COLO668 (cell line): ENCODE measurements around the gene SNX32.

Experiments
- DNase-seq: peaks from one replicate; lab custom pipeline; 2025; ENCODE audit not compliant: unreplicated experiment; lab: John Stamatoyannopoulos, UW

SNX32 gene

DNA sequence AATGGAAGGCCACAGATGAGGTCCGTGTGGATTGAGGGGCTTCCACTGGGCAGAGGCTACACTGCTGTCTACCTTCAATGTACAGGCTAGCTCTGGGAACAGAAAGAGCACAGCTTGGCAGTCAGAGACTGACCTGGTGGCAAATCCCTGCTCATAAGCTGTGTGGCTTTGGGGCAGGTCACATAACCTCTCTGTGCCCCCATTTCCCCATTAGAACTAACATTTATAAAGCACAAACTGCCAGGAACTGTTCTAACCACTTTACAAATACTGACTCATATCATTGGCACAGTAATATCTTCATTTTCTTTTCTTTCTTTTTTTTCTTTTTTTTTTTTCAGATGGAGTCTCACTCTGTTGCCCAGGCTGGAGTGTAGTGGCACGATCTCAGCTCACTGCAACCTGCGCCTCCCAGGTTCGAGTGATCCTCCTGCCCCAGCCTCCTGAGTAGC lies 63.3 kb downstream of the SNX32 start:
- DNase-seq: no peak

DNA sequence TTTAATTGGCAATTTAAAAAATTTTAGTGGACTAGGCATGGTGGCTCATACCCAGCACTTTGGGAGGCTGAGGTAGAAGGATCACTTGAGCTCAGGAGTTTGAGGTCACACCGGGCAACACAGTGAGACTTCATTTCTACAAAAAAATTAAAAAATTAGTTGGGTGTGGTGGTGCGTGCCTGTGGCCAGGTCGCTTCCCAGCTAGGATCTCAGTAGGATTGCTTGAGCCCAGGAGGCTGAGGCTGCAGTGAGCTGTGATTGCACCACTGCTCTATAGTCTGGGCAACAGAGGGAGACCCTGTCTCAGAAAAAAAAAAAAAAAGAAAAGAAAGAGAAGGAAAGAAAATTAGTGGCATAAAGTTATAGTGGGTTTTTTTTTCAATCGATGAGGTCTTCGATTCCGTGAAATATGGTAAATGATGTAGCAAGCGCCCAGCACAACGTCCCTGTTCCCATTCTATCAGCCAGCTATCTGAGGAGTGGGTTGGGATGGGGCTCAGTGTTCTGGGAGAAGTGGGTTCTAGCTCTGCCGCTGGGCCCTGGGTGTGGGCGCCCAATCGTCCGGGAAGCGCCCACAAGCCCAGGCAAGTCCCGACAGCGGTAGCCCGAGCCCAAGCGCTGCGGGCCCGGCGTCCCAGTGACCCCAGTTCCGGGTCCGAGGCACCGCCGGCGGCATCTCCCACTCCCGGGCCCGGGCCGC lies 65.0 kb downstream of the SNX32 start:
- peak; percentile 65 for DNase-seq

DNA sequence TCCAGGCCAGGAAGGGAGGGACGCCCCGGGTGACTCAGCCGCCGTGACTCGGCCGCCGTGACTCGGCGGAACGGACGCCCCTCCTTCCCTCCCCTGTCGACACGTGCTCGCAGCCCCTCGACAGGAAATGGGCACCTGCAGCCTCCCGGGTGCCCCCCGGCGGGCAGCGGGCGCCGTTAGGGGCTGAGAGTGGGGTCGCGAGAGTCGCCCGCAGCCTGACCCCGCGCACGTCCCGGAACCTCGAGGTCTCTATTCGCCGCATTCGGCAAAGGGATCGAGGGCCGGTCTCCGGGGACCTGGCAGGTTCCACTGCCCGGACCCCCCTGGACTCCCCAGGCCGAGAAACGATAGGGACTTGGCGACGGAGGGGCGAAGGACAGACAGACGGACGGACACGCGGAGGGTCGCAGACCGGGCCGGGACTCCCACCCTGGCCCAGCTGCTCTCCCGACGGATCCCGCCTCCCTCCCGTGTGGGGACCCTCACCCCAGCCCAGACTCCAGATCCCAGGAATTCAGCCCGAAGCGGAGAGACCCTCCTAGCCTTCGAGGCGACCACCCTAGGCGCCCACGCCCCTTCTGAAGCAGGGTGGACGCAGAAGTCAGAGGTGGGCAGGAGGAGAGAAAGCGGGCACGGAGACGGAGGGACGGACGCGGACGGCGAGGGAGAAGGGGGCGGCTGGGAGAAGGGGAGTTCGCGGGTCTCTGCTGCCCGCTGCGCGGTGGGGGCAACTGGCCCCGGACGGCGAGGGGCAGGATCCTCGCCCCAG lies 65.8 kb downstream of the SNX32 start:
- DNase-seq: no peak

DNA sequence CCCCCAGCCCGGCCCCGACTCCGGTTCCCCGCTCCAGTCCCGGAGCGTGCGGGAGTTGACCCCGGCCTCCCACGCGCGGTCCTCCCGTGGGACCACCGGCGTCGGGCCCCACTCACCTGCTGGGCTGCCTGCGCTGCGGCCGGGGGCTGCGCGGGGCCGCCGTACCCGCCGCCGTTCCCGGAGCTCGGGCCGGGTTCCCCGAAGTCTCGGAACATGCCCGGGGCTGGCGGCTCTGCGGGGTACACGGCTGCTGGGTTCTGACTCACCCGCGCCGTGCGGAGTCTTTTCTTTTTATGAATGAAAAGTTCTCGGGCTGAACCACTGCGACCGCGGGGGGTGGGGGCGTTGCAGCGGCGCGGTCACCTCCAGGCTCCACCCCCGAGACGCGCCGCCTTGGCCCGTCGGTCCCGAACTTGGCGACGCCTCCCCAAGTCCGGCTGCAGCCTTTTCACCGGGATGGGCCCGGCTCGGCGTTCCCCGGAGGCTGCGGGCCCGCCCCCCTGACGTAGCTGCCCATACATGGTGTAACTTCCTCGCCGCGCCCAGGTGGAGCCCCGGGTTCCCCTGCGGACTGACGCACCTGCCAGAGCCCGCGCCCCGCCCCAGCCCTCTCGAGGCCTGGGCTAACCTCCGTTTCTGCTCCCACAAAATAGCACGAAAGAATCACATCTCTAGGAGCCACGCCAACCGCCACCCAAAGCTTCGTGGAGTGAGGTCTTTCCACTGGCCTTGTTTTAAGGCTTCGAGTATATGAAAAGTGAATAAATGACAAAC lies 66.5 kb downstream of the SNX32 start, which contains the start of gene FOSL1:
Gene FOSL1 (minus strand): TSS at position 264 of the 774 bp plus-strand sequence. CDS start 49 bp downstream, at position 215.
- peak; percentile 93 for DNase-seq

DNA sequence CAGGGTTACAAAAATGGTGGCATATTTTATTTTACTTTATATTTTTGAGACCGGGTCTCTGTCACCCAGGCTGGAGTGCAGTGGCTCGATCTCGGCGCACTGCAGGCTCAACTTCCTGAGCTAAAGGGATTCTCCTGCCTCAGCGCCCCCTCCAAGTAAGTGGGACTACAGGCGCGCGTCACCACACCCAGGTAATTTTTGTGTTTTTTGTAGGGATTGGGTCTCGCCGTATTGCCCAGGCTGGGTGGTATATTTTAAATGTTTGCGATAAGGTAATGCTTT lies 67.1 kb downstream of the SNX32 start:
- DNase-seq: no peak

DNA sequence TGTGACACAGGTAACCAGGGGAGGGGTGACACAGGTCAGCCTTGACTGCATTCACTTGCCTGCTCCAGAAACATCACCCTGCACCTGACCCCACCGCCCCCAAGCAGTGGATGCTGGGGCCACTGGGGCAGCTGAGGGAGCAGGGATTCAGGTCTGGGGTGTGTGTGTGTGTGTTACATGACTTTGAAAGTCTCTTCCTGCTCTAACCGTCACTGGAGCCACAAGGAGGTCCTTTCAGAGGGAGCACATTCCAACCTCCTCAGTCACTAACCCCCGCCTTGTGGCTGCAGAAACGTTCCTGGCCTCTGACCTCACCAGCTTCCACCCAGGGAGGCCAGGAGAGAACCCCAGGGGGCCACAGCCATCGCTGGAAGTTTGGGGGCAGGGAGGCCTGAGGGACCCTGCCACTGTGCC lies 69.3 kb downstream of the SNX32 start:
- no peak for DNase-seq
